ENCODE results near the gene SLC31A1.
"Not testable (repeated sequence)": the region's sequence is repeated elsewhere in the genome, so short reads cannot be mapped to it uniquely, and the experiment has no call there.

The SLC31A1 gene

GRCh38 chr9:113266174-113266573, 44.8 kb downstream of the SLC31A1 start:
- no peak for DNase-seq (ENCODE audit: low read depth)

GRCh38 chr9:113267911-113268566, 46.7 kb downstream of the SLC31A1 start:
- DNase-seq (ENCODE audit: low read depth) = no peak

- no peak for DNase-seq (ENCODE audit: low read depth)
Measured at GRCh38 chr9:113269355-113269754, 48.0 kb downstream of the SLC31A1 start.

GRCh38 chr9:113269871-113270270, 48.5 kb downstream of the SLC31A1 start:
- DNase-seq (ENCODE audit: low read depth) = no peak

- peak; percentile 52 for DNase-seq (ENCODE audit: low read depth)
Measured at GRCh38 chr9:113274474-113275156, 53.3 kb downstream of the SLC31A1 start.

GRCh38 chr9:113275157-113276131, 54.1 kb downstream of the SLC31A1 start, which contains the start of the genes CDC26 and PRPF4:
CDC26 (minus strand) TSS chr9:113275572; CDS start chr9:113272507, 3,065 bp downstream.
PRPF4 (plus strand) TSS chr9:113275658; CDS start chr9:113275744, 86 bp downstream.
- peak; percentile 99 for DNase-seq (ENCODE audit: low read depth)

GRCh38 chr9:113278840-113279239, 57.5 kb downstream of the SLC31A1 start:
- DNase-seq (ENCODE audit: low read depth) = no peak

- no peak for DNase-seq (ENCODE audit: low read depth)
Measured at GRCh38 chr9:113281356-113281755, 60.0 kb downstream of the SLC31A1 start.

GRCh38 chr9:113289091-113289490, 67.7 kb downstream of the SLC31A1 start:
- no peak for DNase-seq (ENCODE audit: low read depth)

- DNase-seq (ENCODE audit: low read depth) = no peak
Measured at GRCh38 chr9:113290052-113290607, 68.8 kb downstream of the SLC31A1 start.

GRCh38 chr9:113293285-113293878, 72.0 kb downstream of the SLC31A1 start:
- DNase-seq (ENCODE audit: low read depth) = peak; percentile 88

GRCh38 chr9:113296247-113296646, 74.9 kb downstream of the SLC31A1 start:
- not testable (repeated sequence) for DNase-seq (ENCODE audit: low read depth)

GRCh38 chr9:113296796-113297558, 75.6 kb downstream of the SLC31A1 start:
- DNase-seq (ENCODE audit: low read depth) = peak; percentile 45

GRCh38 chr9:113298311-113298710, 77.0 kb downstream of the SLC31A1 start:
- DNase-seq (ENCODE audit: low read depth) = no peak

GRCh38 chr9:113298924-113299770, 77.8 kb downstream of the SLC31A1 start:
- no peak for DNase-seq (ENCODE audit: low read depth)

- no peak for DNase-seq (ENCODE audit: low read depth)
Measured at GRCh38 chr9:113299800-113300292, 78.5 kb downstream of the SLC31A1 start.

GRCh38 chr9:113301548-113301947, 80.2 kb downstream of the SLC31A1 start:
- DNase-seq (ENCODE audit: low read depth) = no peak

- no peak for DNase-seq (ENCODE audit: low read depth)
Measured at GRCh38 chr9:113302792-113303418, 81.6 kb downstream of the SLC31A1 start, which contains the start of gene RNF183. RNF183 (minus strand) TSS chr9:113303376; CDS start chr9:113298184, 5,192 bp downstream.

- no peak for DNase-seq (ENCODE audit: low read depth)
Measured at GRCh38 chr9:113306566-113306965, 85.2 kb downstream of the SLC31A1 start.
